Inferior parietal cortex (tissue), 1 donor: ENCODE measurements around the gene CDH4.

Source experiments
- DNase-seq: peaks from one replicate; pipeline ENCODE4 v3.0.0-alpha.2; 2016; ENCODE audit errors: extremely low spot score

The CDH4 gene

GRCh38 chr20:61779176-61779965, 527.3 kb downstream of the CDH4 start:
- DNase-seq = no peak

DNA sequence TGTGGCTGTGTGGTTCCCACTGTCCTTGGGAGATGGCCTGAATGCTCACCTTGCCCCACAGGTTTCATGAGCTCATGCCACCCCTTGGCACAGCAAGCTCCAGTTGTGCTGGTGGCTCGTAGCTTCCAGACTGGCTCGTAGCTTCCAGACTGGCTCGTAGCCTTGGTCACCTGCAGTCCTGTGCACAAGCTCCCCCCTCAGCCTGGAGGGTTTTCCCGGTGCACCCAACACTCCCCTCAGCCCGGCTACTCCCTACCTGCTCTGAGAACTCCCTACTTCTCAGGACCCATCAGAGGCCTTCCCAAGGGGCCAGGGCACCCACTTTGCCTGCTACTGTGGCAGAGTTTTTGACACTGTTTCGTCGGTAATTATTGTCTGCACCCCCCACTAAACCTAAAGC, 528.0 kb downstream of the CDH4 start:
- DNase-seq = no peak

GRCh38 chr20:61784801-61785566, 532.9 kb downstream of the CDH4 start:
- DNase-seq = no peak

DNA sequence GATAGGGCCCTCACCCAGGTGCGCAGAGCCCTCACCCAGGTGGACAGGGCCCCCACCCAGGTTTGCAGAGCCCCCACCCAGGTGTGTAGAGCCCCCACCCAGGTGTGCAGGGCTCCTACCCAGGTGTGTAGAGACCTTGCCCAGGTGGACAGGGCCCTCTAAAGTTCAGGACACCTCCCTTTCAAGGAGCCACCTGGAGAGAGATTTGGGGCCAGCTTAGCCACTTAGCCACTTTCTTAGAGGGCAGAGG, 533.4 kb downstream of the CDH4 start:
- no peak for DNase-seq

- peak; percentile 11 for DNase-seq
Measured at GRCh38 chr20:61786230-61786629, 534.2 kb downstream of the CDH4 start.

- DNase-seq = no peak
Measured at GRCh38 chr20:61788343-61788742, 536.3 kb downstream of the CDH4 start.

DNA sequence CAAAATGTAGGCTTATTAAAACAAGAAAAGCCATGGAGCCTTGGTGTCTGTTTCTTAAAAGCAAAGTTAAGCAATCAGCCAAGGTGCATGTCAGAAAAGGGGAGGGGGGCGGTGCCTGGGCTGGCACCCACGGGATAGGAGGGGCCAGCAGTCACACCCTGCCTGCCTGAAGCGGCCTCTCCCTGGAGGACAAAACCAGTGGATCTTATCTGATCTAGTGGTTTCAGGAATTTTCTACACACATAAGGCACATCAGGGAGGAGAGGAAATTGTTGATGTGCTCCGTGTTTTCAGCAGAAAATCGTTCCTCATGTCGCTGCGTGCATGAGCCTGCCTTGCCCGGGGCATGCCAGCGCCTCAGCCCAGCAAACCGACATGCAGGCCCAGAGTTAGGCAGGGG, 537.3 kb downstream of the CDH4 start:
- DNase-seq = no peak

- DNase-seq = no peak
Measured at GRCh38 chr20:61790116-61790827, 538.2 kb downstream of the CDH4 start.

- DNase-seq = no peak
Measured at GRCh38 chr20:61791995-61792394, 539.9 kb downstream of the CDH4 start.

- no peak for DNase-seq
Measured at GRCh38 chr20:61795669-61796630, 543.9 kb downstream of the CDH4 start.

DNA sequence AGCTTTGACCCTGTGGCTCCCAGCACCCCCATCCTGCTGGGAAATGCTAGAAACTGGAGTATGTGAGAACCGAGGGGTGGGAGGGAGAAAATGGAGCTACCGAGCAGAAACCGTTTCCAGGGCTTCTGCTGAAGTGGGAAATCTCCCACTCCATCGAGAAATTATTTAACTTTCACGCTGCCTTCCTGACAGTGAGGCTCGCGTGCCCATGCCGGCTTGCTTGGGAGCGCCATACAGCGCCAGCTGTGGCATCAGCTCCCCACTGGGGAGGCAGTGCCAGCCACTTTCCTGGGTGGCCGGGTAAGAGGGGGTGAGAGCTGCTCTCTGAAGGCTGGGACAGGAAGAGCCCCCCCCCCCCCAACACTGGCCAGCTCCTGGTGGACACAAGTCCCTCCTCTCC, 544.7 kb downstream of the CDH4 start:
- no peak for DNase-seq

DNA sequence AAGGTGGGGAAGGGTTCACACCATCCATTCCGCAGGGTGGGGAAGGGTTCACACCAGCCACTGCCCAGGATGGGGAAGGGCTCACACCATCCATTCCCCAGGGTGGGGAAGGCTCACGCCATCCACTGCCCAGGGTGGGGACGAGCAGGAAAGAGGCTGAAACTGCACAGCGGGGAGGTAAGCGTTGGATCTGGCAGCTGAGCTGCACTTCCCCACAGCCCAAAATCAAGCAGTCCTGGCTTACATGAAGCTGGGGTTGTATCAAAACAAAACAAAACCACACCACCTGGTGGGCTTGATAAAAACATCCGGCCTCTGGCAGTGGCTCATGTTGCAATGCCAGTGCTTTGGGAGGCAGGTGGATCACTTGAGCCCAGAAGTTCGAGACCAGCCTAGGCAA, 545.1 kb downstream of the CDH4 start:
- DNase-seq = no peak

DNA sequence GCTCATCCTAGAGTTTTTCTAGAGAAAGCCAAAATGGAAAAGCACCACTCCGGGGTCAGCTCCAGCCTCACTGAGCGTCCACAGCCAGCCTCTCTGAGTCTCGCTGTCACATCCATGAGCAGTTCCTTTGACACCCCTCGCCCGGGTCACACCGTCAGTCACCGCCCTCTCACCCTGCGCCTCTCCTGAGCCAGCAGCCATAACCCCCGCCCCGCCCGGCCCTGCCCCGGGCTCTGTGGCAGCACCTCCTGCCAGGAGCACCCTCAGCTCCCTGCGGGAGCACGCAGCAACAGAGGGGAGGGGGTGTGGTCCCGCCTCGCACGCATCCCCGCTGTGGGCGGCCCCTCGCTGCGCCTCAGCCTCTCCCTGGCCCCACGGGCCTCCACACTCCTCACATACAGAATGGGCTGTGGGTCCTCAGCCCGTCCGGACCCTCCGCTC, 545.9 kb downstream of the CDH4 start:
- no peak for DNase-seq

GRCh38 chr20:61798632-61799031, 546.6 kb downstream of the CDH4 start:
- DNase-seq = no peak

DNA sequence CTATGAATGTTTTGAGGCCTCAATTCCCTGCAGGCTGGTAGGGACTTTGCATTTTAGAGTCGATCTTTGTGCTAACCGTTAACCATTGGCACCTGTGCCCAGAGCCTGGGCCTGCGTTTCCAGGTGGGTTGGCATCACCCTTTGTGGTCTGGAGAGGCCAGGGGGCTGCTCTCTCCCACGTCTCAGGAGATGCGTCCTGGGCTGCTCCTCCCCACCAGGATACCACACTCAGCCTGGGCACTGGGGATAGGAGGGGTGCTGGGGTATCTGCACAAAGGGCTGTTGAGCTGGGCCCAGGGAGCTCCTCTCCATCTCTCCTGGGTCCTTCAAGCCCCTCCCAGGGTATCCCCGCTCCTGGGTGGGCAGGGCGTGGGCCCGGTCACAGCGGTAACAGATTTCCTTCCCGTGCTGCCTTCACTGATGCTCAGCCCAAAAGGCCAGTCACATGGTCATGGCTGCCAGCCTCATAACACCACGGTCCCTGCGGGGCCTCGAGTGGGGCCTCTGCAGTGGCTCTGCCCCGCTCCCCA, 547.4 kb downstream of the CDH4 start:
- no peak for DNase-seq

DNA sequence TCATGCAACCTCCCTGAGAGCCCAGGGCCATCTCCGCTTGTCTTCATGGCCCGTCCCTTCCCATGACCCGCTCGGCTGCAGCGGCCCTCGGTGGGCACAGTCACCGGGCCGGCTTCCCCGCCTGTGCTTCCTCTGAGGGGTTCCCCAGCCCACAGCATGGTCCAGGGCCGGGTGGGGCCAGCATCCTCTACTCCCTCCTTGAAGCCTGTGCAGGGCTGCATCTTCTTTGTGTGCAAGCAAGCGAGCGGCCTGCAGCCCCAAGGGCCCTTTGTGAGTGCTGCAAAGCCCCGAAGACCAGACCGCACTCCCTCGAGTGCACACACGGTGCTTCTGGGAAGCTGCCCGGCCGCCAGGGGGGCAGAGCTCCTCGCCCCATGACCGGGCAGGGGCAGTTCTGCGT, 547.9 kb downstream of the CDH4 start:
- no peak for DNase-seq

DNA sequence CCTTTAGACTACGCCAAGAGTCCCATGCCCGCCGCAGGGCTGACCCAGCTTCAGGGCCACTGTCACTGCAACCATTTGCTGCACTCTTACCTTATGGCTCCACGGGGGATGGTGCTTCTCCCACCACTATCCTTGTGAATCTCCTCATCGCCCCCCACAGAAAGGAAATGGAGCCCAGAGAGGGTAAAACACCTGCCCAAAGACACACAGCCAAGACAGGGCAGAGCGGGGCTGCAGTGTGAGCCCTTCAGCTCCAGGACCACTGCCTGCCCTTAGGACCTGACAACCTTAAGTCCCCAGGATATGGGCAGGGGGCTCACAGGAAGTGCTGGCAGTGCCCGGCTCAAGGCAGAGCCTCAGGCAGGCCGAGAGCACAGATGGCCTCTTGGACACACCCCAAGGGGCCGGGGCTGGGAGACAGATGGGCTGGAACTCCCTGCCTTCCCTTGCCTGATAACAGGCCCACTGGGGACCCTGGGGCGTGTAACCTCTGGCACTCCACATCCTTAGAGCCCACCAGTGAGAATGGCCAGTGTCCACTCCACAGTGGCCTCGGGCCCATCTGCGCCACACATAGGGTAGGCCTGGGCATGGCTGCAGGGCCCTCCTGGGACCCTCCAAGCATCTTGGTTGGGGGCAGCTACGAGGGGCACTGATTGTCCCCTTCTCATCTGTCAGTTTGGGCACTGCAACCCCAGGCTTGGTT, 548.5 kb downstream of the CDH4 start:
- DNase-seq = no peak

GRCh38 chr20:61801065-61801360, 549.0 kb downstream of the CDH4 start:
- no peak for DNase-seq

DNA sequence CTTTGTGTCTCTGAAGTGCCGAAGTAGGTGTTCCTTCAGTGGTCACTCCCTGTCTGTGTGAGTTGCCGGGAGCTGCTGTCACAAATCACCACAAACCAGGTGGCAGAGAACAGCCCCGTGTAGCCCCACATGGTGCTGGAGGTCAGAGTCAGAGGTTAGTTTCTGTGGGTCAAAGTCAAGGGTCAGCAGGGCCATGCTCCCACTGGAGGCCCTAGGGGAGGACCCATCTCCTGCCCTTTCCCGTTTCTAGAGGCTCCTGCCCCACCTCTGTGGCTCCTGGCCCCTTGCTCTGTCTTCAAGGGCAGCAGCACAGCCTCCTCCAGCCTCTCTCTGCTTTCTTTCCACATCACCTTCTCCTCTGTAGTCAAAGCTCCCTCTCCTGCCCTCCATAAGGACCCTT, 549.4 kb downstream of the CDH4 start:
- DNase-seq = no peak

GRCh38 chr20:61801857-61802442, 549.9 kb downstream of the CDH4 start:
- no peak for DNase-seq
